ENCODE data around the gene SLC9A9. TPM values are rescaled to one million over a fixed set of nuclear protein-coding genes. Genes with fewer than 3 reads are reported as not detected.

The SLC9A9 gene
- total RNA-seq, 4 donors from 2014 or later = 1.1 to 15.9 (median 9.7) TPM

DNA sequence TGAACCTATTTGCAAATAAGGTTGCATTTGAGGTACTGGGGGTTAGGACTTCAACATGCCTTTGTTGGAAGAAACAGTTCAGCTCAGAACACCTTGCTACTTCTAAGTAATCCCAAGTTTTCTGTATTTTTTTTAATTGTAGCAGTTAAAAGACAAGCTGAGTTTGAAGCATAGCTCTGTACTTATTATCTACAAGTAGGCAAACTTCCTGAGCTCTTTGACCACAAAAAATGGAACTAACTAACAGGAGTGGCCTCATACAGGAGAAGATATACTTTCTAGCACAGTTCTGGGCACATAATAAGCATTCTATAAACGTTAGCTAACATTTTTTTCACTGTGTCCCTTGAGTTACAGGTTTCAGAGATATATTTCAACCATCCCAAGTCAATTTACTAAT lies 569.5 kb downstream of the SLC9A9 start:
- WGBS, 2 donors (ENCODE audit: low coverage in 1 of 2) = 40 to 80% methylated on average over 1 of the region's 1 CpG
- no peaks in the 10 kb centered on the region for H3K9me3 ChIP-seq
- intact Hi-C loops (cut with DNase I; ENCODE audit: low total_unique reads) (no loop called here), in situ Hi-C loops (cut with MboI; ENCODE audit: low pct_ligation_motif_present in 1 of 4, low pct_unique_long_range_greater_than_20kb in 1 of 4, low sequenced_read_pairs in 3 of 4) (no loop called here)
- no peaks in the 10 kb centered on the region for H3K36me3 ChIP-seq
- no peak overlapping the region for H3K27ac ChIP-seq
- TF ChIP-seq, protein P1, sequence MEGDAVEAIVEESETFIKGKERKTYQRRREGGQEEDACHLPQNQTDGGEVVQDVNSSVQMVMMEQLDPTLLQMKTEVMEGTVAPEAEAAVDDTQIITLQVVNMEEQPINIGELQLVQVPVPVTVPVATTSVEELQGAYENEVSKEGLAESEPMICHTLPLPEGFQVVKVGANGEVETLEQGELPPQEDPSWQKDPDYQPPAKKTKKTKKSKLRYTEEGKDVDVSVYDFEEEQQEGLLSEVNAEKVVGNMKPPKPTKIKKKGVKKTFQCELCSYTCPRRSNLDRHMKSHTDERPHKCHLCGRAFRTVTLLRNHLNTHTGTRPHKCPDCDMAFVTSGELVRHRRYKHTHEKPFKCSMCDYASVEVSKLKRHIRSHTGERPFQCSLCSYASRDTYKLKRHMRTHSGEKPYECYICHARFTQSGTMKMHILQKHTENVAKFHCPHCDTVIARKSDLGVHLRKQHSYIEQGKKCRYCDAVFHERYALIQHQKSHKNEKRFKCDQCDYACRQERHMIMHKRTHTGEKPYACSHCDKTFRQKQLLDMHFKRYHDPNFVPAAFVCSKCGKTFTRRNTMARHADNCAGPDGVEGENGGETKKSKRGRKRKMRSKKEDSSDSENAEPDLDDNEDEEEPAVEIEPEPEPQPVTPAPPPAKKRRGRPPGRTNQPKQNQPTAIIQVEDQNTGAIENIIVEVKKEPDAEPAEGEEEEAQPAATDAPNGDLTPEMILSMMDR (IDR thresholded peaks at IDR 0.05) = no peak
- TF ChIP-seq POLR2A (IDR thresholded peaks at IDR 0.05) = no peak
- TF ChIP-seq EP300 (IDR thresholded peaks at IDR 0.05; ENCODE audit: low read depth) = no peak
- TF ChIP-seq POLR2AphosphoS5 (IDR thresholded peaks at IDR 0.05) = no peak
- no peaks in the 10 kb centered on the region for H3K27me3 ChIP-seq
- no peak overlapping the region for H3K4me3 ChIP-seq
- H3K4me1 ChIP-seq = no peaks in the 10 kb centered on the region
- DNase-seq = no peak

DNA sequence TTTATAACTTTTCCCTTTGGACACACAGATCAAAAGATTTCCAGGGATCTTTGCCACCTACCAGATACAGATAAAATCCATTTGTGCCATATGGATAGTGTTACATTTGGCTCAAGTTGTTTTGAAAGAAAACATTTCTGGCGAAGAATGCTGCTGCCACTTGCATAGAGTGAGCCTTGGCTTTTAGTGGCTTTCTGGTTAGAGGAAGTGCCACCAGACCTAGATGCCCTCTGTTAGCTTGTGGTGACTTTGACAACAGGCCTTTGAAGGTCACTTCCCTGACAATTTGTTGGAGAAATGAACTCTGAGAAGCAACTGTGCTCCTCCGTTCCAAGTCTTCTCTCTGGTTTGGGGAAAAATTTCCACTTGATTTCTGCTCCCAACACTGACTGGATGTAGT lies 570.7 kb downstream of the SLC9A9 start:
- Histone ChIP-seq H3K4me1 (no peaks in the 10 kb centered on the region), H3K27me3 (no peaks in the 10 kb centered on the region), H3K4me3 (no peak overlapping the region), H3K36me3 (no peaks in the 10 kb centered on the region), H3K9me3 (no peaks in the 10 kb centered on the region), H3K27ac (no peak overlapping the region)
- 98 to 100% methylated on average over 1 to 2 of the region's 2 CpGs for WGBS, 2 donors (ENCODE audit: low coverage in 1 of 2)
- in situ Hi-C loops (cut with MboI; ENCODE audit: low pct_ligation_motif_present in 1 of 4, low pct_unique_long_range_greater_than_20kb in 1 of 4, low sequenced_read_pairs in 3 of 4) (no loop called here), intact Hi-C loops (cut with DNase I; ENCODE audit: low total_unique reads) (no loop called here)
- no peak for TF ChIP-seq POLR2A (IDR thresholded peaks at IDR 0.05)
- TF ChIP-seq POLR2AphosphoS5 (IDR thresholded peaks at IDR 0.05) = no peak
- no peak for TF ChIP-seq EP300 (IDR thresholded peaks at IDR 0.05; ENCODE audit: low read depth)
- TF ChIP-seq, protein P1 (IDR thresholded peaks at IDR 0.05) = no peak
- DNase-seq = no peak

DNA sequence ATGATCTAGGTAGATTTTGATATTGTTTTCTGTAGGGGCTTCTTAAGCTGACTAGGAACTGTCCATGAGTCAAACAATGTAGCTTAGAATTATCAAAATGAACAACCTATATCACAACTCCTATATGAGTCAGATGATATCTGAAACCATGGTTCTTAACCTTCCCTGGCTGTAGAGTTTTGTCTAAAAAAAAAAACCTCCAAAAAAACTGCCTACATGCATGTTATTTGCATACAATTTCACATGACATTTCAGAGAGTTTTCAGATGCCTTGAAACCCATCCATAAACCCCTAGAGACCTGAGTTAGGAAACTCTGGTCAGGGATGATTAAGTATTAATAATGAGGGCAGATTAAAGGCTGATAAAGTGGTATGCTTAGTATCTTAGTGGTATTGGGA lies 571.7 kb downstream of the SLC9A9 start:
- Histone ChIP-seq H3K27me3 (no peaks in the 10 kb centered on the region), H3K4me3 (no peak overlapping the region), H3K27ac (no peak overlapping the region), H3K36me3 (no peaks in the 10 kb centered on the region), H3K4me1 (no peaks in the 10 kb centered on the region), H3K9me3 (no peaks in the 10 kb centered on the region)
- TF ChIP-seq, protein P1 (IDR thresholded peaks at IDR 0.05) = no peak
- TF ChIP-seq POLR2AphosphoS5 (IDR thresholded peaks at IDR 0.05) = no peak
- no peak for TF ChIP-seq POLR2A (IDR thresholded peaks at IDR 0.05)
- no peak for TF ChIP-seq EP300 (IDR thresholded peaks at IDR 0.05; ENCODE audit: low read depth)
- DNase-seq = no peak
- in situ Hi-C loops (cut with MboI; ENCODE audit: low pct_ligation_motif_present in 1 of 4, low pct_unique_long_range_greater_than_20kb in 1 of 4, low sequenced_read_pairs in 3 of 4) = no loop called here
- intact Hi-C loops (cut with DNase I; ENCODE audit: low total_unique reads) = no loop called here

DNA sequence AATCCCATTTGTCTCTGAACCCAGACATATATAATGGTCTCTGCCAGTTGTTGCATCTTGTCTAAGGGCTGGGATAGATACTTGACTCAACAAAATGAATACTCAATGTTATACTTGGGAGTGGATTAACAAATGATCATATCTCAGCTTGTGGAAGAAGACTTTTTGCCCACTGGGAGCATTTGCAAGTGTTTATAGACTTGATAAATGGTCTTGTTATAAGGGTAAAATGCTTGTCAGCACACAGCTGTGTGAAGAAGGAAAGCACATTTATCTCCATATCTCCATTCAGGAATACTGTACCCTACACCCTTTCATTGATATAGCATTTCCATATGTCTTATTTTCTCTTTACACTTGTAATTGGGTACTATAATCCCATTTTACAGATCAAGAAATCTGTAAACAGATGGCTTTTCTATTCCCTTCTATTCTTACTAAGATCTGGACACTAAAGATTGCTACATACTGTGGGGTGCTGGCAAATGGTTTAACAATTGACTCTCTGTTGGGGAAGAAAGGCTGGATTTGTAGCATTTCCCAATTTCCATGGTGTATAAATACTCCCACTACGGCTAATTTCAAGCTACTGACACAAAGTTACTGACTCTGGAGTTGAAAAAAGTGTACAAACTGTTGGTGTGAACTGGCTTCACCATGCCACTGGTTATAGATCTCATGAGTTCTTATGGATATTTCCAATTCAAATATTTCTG lies 574.1 kb downstream of the SLC9A9 start:
- TF ChIP-seq POLR2AphosphoS5 (IDR thresholded peaks at IDR 0.05) (no peak), EP300 (IDR thresholded peaks at IDR 0.05; ENCODE audit: low read depth) (no peak)
- TF ChIP-seq, protein P1 (IDR thresholded peaks at IDR 0.05) = no peak
- no peaks in the 10 kb centered on the region for H3K4me1 ChIP-seq
- no peaks in the 10 kb centered on the region for H3K36me3 ChIP-seq
- no peak overlapping the region for H3K4me3 ChIP-seq
- no peak for DNase-seq
- H3K9me3 ChIP-seq = no peaks in the 10 kb centered on the region
- in situ Hi-C loops (cut with MboI; ENCODE audit: low pct_ligation_motif_present in 1 of 4, low pct_unique_long_range_greater_than_20kb in 1 of 4, low sequenced_read_pairs in 3 of 4) (no loop called here), intact Hi-C loops (cut with DNase I; ENCODE audit: low total_unique reads) (no loop called here)
- no peak overlapping the region for H3K27ac ChIP-seq
- 42 to 100% methylated on average over 1 of the region's 1 CpG for WGBS, 2 donors (ENCODE audit: low coverage in 1 of 2)
- H3K27me3 ChIP-seq = no peaks in the 10 kb centered on the region

All from transverse colon (tissue), 4 donors.